Measurements from ENCODE around the gene VWA3B. TPM values are rescaled to one million over a fixed set of nuclear protein-coding genes. Genes with fewer than 3 reads are reported as not detected.

The VWA3B gene
- total and polyA plus RNA-seq, 2 of the 4 experiments (the other 2 are of a cell fraction) = not detected

- 50% methylated on average over 1 of the region's 4 CpGs; no CpG with 5 or more reads in 1 of the 2 experiments for WGBS, 2 experiments (ENCODE audit: extremely low coverage in 2 of 2, insufficient read length in 1 of 2)
- no peak overlapping the region for H2BK120ac ChIP-seq (ENCODE audit: low read depth, low read length)
- dilution Hi-C loops (cut with HindIII; ENCODE audit: low sequenced_read_pairs, unreplicated experiment) = no loop called here
- H4K5ac ChIP-seq (ENCODE audit: low read depth, low read length) = no peak overlapping the region
- TF ChIP-seq USF2 (IDR thresholded peaks at IDR 0.05; ENCODE audit: low read depth, low read length) (no peak), RCOR1 (IDR thresholded peaks at IDR 0.05; ENCODE audit: insufficient replicate concordance, low read length) (no peak), NFE2L2 (IDR thresholded peaks at IDR 0.05; ENCODE audit: low read depth, low read length) (no peak), MXI1 (IDR thresholded peaks at IDR 0.05; ENCODE audit: borderline replicate concordance, low read depth, low read length) (no peak), FOS (IDR thresholded peaks at IDR 0.05; ENCODE audit: low read depth, low read length) (no peak), SMC3 (IDR thresholded peaks at IDR 0.05; ENCODE audit: low read depth, low read length) (no peak), CHD1 (IDR thresholded peaks at IDR 0.05; ENCODE audit: low read depth, low read length) (no peak), CTCF (conservative IDR thresholded peaks at IDR 0.05; ENCODE audit: low read depth, low read length) (no peak), RFX5 (IDR thresholded peaks at IDR 0.05; ENCODE audit: low read depth, low read length) (no peak), MAZ (IDR thresholded peaks at IDR 0.05; ENCODE audit: borderline replicate concordance, low read depth, low read length) (no peak), ELK1 (IDR thresholded peaks at IDR 0.05; ENCODE audit: borderline replicate concordance, low read depth, low read length) (no peak), MAFK (IDR thresholded peaks at IDR 0.05; ENCODE audit: low read depth, low read length) (no peak)
- no peak overlapping the region for H2AK9ac ChIP-seq (replicated peaks; ENCODE audit: low read depth, low read length, poor library complexity)
- H3K4me3 ChIP-seq (ENCODE audit: insufficient read depth, low read depth, low read length) = peak overlapping the region; percentile 26; the same call in 1 of the 2 replicates
- no peak overlapping the region for H3K56ac ChIP-seq (ENCODE audit: extremely low read depth, insufficient read depth, low read length)
- H3K9me1 ChIP-seq (ENCODE audit: insufficient read depth, low read length) = no peaks in the 10 kb centered on the region
- no peak overlapping the region for H3K4ac ChIP-seq (ENCODE audit: low read depth, low read length)
- DNase-seq = peak; percentile 62
- no peak overlapping the region for H2AK5ac ChIP-seq (ENCODE audit: low read depth, low read length)
- H2AFZ ChIP-seq (replicated peaks; ENCODE audit: low read length, poor library complexity) = peak overlapping the region; percentile 68
- no peaks in the 10 kb centered on the region for H3K4me1 ChIP-seq (ENCODE audit: control insufficient read depth, insufficient read depth, low read length)
- no peak overlapping the region for H2BK20ac ChIP-seq (ENCODE audit: low read depth, low read length)
- intact Hi-C loops (cut with micrococcal nuclease) = loop anchor here (5.0 kb wide), 2 partner anchors 152 to 342 kb away; partner anchors contain the start of gene TMEM131
- H3K23ac ChIP-seq (ENCODE audit: low read depth, low read length) = no peak overlapping the region
- H2BK5ac ChIP-seq (ENCODE audit: low read depth, low read length, poor library complexity, severe bottlenecking) = no peak overlapping the region
- ChIA-PET CTCF (no interaction called here), POLR2A (ENCODE audit: unreplicated experiment) (no interaction called here)
- peak overlapping the region; percentile 41 for H3K4me2 ChIP-seq (ENCODE audit: low read depth, low read length)
- peak; percentile 95 for ATAC-seq (ENCODE audit: low read depth)
- in situ Hi-C loops (cut with MboI; ENCODE audit: low sequenced_read_pairs) = no loop called here
- no TSS peak for BruUV-seq (replicated peaks)
- no peak overlapping the region for H4K8ac ChIP-seq (ENCODE audit: low read depth in 2 of 2, low read length in 2 of 2)
- H3K9ac ChIP-seq (ENCODE audit: low read depth, low read length) = no peak overlapping the region
- H2BK15ac ChIP-seq (ENCODE audit: low read depth, low read length) = no peak overlapping the region
- no peaks in the 10 kb centered on the region for H3K79me1 ChIP-seq (ENCODE audit: low read depth in 1 of 2, low read length in 2 of 2)
- H4K91ac ChIP-seq (ENCODE audit: insufficient read depth, low read depth, low read length) = no peak overlapping the region
- no peak overlapping the region for H3K18ac ChIP-seq (ENCODE audit: low read depth, low read length)
- no peaks in the 10 kb centered on the region for H4K20me1 ChIP-seq (ENCODE audit: insufficient read depth, low read length)
- H3K27ac ChIP-seq (ENCODE audit: insufficient read depth, low read length) = no peak overlapping the region
- H3K27me3 ChIP-seq (ENCODE audit: control insufficient read depth, insufficient read depth, low read length) = peaks cover 6% of the 10 kb centered on the region
- H3K14ac ChIP-seq (replicated peaks; ENCODE audit: low read depth, low read length) = no peak overlapping the region
- H3K36me3 ChIP-seq (ENCODE audit: control insufficient read depth, insufficient read depth, low read length) = no peaks in the 10 kb centered on the region
- no peaks in the 10 kb centered on the region for H3K9me3 ChIP-seq (ENCODE audit: control insufficient read depth, insufficient read depth, low read length)
These were observed 62.3 kb downstream of the VWA3B start for GRCh38 chr2:98149333-98149697.

Measured in IMR-90 (cell line).